Ramos (cell line): ENCODE data around the gene NPFFR2.
"Not testable (repeated sequence)": the region's sequence is repeated elsewhere in the genome, so short reads cannot be mapped to it uniquely, and the experiment has no call there.

Source experiments
- in situ Hi-C: fragments of 300-500 bp; cut with MboI; formaldehyde crosslinking; loops from one replicate; pipeline ENCODE4 v1.14.3; 2022; ENCODE audit warnings: low sequenced_read_pairs; ENCODE audit not compliant: unreplicated experiment

Gene NPFFR2

GRCh38 chr4:72031868-72032608, at the start of gene NPFFR2:
NPFFR2 (plus strand) TSS chr4:72032000; CDS start chr4:72128592, 96,592 bp downstream.
- in situ Hi-C loops, result no loop called here

- in situ Hi-C loops, result no loop called here
These were observed 39.1 kb upstream of the NPFFR2 start for GRCh38 chr4:71992571-71993312.

- in situ Hi-C loops, result no loop called here
These were observed 37.2 kb upstream of the NPFFR2 start for GRCh38 chr4:71994559-71994958.

DNA sequence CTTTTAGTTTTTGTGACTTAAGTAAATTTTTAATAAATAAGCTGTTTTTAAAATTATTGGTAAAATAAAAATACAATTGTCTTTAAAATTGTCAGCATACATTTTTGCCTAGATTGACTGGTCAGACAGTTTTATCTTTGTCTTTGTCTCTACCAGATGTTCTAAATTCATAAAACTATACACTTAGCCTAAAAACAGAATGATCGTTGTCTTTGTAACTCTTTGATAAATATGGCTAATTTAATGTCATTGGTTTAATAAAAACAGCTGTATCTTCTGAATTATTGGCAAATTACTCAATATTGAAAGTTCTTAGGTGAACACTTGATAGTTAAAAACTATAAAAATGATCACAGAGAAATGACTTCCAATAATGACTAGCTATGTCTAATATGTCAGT, 36.5 kb upstream of the NPFFR2 start:
- in situ Hi-C loops, result no loop called here

- in situ Hi-C loops, result no loop called here
These were observed 25.2 kb upstream of the NPFFR2 start for GRCh38 chr4:72006586-72006985.

DNA sequence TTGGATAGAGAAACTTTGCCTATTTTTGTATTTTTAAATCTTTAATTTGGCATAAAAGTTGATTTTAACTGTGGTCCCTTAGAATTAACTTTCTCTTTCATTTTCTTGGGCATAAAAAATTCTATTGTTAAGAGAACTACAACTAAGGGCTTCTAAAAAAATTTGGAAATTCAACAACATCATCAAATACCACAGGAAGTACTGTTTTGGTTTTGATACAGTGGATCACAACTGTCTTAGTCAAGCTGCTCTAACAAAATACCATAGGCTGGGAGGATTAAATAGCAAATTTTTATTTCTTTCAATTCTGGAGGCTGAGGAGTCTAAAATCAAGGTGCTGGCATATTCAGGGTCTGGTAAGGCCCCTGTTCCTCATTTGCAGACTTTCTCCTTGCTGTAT, 19.9 kb upstream of the NPFFR2 start:
- in situ Hi-C loops, result no loop called here

DNA sequence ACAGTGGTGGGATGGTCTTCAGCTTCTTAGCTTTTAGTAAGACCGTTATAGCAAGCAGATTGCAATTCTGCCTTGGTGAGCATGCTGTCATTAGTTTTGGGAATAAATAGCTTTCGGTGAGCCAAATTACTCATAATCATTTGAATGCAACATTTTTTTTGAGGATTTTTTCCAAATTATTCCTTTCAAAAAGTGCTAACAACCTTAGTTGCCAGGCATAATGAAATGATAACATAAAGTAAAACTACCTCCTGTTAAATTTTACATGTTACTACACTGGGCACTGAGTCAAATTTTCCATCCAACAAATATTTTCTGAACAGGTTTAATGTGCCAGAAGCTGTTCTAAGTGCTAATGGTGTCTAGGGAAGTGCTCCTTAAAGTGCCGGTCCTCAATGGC, 15.8 kb upstream of the NPFFR2 start:
- in situ Hi-C loops, result no loop called here

DNA sequence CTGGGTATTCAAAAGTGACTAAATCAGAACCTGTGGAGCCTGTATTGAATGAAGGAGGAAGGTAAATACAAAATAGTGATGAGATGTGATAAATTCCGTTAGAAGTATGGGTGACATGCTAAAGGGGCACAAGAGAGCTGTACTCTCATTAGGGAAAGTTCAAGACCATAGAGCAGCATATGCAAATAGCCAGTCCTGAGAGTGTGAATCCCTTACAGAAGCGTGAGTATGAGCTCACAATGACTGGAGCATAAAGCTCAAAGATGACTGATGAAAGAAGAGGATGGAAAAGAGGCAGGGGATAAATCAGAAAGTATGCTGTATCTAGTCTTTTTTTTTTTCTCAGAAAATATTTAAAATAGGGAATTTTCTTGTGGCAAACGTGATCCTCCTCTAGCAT, 12.1 kb upstream of the NPFFR2 start:
- in situ Hi-C loops, result no loop called here

- in situ Hi-C loops, result no loop called here
These were observed 9.2 kb upstream of the NPFFR2 start for GRCh38 chr4:72022553-72022952.

GRCh38 chr4:72055566-72055965, 23.8 kb downstream of the NPFFR2 start:
- in situ Hi-C loops, result no loop called here

DNA sequence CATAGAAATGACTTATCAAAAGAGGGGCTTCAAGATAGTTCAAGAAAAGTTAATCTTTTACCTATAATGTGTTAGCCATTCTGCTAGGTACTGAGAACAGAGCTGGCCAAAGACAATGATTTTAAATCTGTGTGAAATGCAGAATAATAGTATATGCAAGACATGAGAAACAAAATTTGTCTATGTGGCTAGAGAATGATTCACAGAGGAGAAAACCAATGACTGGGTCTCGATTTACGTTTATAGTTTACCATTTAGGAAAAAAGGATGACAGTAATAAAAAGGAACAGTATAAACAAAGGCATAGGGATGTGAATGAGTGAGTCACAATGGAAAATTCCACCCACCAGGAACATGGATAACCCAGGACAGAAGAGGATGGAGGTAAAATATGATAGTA, 31.9 kb downstream of the NPFFR2 start:
- in situ Hi-C loops, result no loop called here

GRCh38 chr4:72067051-72067450, 35.3 kb downstream of the NPFFR2 start:
- in situ Hi-C loops, result no loop called here

GRCh38 chr4:72073816-72074215, 42.0 kb downstream of the NPFFR2 start:
- in situ Hi-C loops, result no loop called here

DNA sequence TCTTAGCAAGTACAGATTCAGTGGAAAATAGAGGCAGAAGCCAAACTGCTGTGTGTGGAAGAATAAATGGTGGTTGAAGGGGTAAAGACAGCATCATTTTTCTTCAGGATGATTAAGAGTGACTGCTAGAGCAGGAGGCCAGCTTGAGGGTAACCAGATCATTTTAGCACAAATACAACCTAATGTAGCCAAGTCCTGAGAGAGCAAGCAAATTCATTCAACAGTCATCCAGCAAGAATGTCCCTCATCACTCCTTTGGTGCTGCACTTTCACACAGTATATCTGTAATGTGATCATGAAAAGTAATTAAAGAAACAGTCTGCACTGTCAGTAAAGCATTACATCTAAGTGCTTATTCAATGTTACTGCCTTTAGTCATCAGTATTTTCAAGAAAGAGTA, 44.8 kb downstream of the NPFFR2 start:
- in situ Hi-C loops, result no loop called here

DNA sequence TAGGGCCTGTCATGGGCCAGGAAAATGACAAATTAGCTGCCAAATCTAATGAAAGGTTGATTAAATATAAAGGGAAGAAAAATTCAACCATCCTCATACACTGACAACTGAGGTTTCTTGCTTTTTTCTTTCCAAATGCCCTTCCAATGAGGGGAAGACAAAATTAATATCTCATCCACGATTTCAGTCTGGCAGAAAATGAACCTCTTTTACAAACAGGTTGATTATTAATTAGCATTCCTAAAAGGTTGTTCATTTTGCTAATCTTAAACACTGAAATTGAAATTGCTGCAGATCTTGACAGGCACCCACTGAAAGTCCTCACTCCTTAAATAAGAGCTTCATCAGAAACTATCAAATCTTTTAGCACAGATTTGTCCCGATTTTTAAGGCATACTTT, 45.5 kb downstream of the NPFFR2 start:
- in situ Hi-C loops, result no loop called here

GRCh38 chr4:72084587-72085011, 52.8 kb downstream of the NPFFR2 start:
- in situ Hi-C loops, result no loop called here

DNA sequence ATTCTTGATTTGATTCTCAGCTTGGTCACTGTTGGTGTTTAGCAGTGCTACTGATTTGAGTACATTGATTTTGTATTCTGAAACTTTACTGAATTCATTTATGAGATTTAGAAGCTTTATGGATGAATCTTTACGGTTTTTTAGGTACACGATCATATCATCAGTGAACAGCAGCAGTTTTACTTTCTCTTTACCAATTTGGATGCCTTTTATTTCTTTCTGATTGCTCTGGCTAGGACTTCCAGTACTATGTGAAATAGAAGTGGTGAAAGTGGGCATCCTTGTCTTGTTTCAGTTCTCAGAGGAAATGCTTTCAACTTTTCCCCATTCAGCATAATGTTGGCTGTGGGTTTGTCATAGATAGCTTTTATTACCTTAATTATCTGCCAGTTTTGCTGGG, 58.8 kb downstream of the NPFFR2 start:
- in situ Hi-C loops, result not testable (repeated sequence)

GRCh38 chr4:72094059-72094797, 62.4 kb downstream of the NPFFR2 start:
- in situ Hi-C loops, result no loop called here

DNA sequence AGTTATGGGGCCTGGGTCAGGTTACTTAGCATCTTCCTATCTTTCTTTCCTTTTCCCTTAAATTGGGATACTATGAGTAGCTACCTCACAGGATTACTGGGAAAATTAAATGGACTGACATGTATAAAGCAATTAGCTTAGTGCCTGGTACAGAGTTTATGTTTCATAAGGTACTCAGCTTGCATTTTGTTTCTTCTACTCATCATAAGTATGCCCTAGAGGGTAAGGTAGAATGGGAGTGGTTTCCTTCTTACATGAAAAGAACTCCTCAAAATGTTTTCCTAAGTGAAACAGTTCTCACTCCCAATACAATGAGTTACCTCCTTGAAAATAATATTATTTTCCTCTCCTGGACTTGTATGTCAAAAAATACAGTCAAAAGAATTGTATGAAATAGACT, 75.7 kb downstream of the NPFFR2 start:
- in situ Hi-C loops, result no loop called here

GRCh38 chr4:72109364-72109763, 77.6 kb downstream of the NPFFR2 start:
- in situ Hi-C loops, result no loop called here

- in situ Hi-C loops, result no loop called here
These were observed 78.2 kb downstream of the NPFFR2 start for GRCh38 chr4:72109959-72110497.
